GM21360 (cell line): ENCODE measurements around the gene PTGES.
"Not testable (repeated sequence)": the region's sequence is repeated elsewhere in the genome, so short reads cannot be mapped to it uniquely, and the experiment has no call there.

Experiments used
- ATAC-seq: cut with Tn5 transposase; IDR thresholded peaks from one replicate; pipeline ENCODE4 v1.9.1; 2021; ENCODE audit warnings: mild to moderate bottlenecking, moderate library complexity; ENCODE audit not compliant: unreplicated experiment

Gene PTGES

GRCh38 chr9:129749052-129749451, 3.8 kb downstream of the PTGES start:
- not testable (repeated sequence) for ATAC-seq

DNA sequence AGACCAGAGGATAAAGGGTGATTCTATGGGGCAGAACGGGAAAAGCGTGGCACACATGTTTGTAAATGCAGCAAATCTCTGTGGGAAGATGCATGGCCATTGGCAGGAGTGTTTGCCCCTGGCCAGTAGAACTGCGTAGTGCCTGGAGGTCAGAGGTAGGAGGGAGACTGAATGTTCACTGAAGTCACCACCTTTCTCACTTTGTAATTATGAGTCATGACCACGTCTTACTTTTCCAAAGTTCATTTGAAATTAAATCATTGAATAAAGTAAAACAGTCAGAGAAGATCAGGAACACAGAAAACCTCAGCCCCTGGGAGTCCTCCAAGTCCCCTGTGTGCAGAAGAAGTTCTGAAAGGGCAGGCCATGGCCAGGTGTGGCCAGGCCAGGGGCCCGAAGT, 4.6 kb downstream of the PTGES start:
- ATAC-seq = no peak

GRCh38 chr9:129746092-129746777, 6.6 kb downstream of the PTGES start:
- no peak for ATAC-seq

- ATAC-seq = no peak
Observed at GRCh38 chr9:129745200-129745599, 7.6 kb downstream of the PTGES start.

DNA sequence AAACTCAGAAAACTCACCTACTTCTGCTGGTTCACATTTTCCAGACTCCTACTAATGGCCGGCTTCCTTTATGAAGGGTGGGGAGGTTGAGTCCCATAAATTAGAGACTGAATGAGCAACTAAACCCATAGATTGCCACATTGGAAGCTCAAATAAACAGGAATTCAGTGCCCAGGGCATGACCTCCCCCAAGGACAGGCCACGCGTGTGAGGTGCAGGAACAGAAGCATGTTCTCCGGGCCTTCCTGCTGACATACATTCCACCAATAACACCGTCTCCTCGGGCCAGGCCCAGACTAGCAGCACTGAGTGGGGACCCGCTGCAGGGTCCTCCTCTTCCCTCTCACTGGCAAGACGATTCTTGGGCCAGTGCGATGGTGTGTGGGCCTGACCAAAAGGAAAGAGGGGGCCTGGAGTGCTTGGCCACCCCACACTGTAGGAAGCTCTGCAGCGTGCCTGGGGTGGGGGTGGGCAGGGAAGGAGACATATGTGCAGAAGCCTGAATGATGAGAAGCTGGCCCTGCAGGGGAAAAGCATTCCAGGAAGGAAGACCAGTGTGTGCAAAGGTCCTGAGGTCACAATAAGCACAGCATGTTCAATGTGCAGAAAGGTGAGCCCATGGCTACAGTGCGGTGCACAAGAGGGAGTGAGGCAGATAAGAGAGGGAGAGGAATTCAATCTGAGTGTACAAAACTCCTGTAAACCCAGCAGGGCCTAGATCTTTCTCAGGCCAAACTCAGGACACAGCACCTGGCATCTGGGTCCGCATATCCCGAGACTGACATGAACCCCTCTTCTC, 12.0 kb downstream of the PTGES start:
- ATAC-seq = no peak

DNA sequence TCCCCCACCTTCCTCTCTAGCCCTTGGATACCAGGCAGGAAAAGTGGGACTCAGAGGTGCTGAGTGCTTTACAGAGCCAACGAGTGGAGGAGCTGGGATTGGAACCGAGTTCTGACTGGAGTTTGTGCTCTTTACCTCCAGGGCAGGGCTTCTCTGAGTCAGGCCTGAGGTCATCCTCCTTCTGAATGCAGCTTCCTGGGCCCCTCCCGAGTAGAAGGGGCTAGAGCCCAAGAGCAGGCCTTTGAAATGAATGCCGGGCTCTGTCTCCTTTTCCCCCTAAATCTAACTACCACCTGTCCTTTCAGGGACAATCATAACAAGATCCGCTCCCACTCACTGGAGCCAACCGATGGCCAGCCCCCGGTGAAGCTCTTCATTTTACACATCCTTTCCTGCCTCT, 12.7 kb downstream of the PTGES start:
- ATAC-seq = no peak

GRCh38 chr9:129739432-129739831, 13.4 kb downstream of the PTGES start:
- no peak for ATAC-seq

DNA sequence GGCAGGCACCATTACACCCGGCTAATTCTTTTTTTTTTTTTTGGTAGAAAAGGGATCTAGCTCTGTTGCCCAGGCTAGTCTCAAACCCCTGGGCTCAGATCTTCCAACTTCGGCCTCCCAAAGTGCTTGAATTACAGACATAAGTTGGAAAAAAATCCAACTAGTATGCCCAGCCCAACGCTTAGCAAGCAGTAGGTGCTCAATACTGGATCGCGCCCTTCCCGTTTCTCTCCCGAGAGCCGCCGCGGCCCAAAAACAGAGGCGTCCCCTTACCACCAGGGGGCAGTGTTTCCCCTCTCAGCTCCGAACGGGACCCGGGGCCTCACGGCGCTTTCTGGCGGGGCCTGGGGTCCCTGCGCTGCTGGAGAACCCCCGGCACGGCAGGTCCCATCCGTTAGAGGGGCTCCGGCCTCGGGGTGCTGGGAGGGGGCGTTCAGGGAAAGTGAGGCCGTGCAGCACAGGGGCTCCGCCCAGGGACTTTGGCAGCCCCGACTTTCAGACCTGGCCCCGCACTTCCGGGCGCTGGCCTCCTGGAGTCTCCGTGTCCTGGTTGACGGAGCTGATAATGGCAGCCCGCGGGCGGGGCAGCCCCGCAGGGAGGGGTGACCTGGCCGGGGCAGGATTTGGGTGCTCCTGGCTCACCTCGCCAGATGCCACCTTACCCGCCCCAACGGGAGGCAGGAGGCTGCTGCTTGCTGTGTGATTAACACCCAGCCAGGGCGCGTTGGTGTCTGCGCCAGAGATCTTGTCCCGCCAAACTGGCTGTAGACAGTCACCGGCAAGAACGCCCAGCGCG, 15.2 kb downstream of the PTGES start:
- ATAC-seq = peak; percentile 63

DNA sequence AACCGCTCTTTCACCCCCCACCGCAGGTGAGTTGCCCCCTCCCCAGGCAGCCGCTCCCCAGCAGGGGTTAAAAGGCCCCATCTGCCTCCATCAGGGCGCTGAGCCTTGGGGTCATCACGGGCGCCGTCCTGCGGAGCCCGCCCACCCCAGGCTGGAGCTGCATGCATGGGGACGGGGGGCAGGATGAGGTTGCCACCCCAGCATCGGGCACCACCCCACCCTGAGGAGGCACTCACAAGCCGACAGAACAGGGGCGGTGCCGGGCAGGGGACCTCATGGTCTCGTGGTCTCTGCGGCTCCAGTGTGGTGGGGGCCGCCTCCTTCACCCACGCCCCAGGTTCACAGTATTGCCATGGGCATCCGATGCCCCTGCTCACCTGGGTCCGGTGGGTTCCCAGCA, 16.5 kb downstream of the PTGES start:
- ATAC-seq = no peak

- ATAC-seq = no peak
Observed at GRCh38 chr9:129735546-129735945, 17.3 kb downstream of the PTGES start.

- ATAC-seq = no peak
Observed at GRCh38 chr9:129733632-129733953, 19.2 kb downstream of the PTGES start.

DNA sequence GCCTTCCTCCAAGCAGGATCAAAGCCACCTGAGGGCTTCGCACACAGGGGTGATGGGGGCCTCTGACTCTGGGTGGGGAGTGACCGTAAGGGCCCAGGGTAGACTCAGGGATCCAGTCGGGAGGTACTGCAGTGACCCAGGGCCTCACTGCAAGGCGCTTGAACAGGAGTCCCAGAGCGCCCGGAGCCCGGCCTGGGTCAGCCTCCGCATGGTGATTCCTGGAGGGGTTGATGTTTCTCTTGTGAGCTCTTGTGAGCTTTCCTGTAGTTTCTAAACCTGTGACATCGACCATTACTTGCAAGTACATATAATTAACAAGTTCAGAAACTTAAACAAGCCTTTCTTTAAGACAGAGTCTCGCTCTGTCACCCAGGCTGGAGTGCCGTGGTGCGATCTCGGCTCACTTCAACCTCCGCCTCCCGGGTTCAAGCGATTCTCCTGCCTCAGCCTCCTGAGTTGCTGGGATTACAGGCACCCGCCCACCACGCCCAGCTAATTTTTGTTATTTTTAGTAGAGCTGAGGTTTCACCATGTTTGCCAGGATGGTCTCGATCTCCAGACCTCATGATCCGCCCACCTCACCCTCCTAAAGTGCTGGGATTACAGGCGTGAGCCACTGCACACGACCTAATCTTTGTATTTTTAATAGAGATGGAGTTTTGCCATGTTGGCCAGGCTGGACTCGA, 19.8 kb downstream of the PTGES start:
- ATAC-seq = no peak

DNA sequence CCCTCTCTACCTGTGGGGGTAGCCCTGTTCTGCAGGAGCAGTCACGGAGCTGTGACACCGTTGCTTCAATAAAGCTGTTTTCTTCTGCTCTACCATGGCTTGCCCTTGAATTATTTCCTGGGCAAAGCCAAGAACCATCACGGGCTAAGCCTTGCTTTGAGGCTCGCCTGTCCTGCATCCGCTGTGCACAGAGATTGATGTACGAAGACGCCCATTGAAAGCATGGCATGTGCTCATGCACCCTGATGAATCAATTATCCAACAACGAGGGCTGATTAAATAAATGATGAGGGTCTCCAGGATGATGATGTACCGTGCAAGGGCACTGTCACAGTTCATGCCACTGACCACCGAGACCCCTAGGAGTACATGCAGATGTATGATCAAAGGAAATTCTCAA, 20.7 kb downstream of the PTGES start:
- ATAC-seq = no peak

DNA sequence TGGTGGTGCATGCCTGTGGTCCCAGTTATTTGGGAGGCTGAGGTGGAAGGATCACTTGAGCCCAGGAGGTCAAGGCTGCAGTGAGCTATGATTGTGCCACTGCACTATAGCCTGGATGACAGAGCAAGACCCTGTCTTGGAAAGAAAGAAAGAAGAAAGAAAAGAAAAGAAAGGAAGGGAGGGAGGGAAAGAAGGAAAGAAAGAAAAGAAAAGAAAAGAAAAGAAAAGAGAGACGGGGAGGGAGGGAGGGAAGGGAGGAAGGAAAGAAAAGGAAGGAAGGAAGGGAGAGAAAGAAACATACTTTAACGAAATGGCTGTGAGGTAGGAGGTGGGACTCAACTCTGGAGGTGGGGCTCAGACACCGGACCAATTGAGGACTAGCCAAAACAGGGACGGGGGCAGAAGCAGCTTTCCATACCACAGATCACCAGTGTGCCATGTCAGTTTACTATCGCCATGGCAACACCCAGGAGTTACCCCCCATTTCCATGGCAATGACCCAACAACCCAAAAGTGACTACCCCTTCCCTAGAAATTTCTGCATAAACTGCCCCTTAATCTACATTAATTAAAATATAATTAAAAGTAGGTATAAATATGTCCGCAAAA, 21.3 kb downstream of the PTGES start:
- ATAC-seq = no peak

DNA sequence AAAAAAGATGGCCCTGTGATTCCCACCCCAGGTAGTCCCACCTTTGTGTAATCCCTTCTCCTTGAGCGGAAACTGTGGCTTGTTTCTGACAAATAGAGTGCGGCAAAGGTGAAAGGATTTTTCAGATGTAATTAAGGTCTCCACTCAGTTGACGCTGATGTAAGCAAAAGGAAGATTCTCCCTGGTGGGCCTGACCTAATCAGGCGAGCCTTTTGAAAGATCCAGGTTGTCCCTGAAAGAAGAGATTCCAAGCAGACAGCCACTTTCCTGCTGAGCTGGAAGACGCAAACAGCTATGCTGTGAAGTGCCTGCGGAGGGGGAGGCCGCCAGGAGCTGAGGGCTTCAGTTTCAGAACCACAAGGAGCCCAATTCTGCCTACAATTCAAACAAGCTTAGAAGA, 24.1 kb downstream of the PTGES start:
- no peak for ATAC-seq

DNA sequence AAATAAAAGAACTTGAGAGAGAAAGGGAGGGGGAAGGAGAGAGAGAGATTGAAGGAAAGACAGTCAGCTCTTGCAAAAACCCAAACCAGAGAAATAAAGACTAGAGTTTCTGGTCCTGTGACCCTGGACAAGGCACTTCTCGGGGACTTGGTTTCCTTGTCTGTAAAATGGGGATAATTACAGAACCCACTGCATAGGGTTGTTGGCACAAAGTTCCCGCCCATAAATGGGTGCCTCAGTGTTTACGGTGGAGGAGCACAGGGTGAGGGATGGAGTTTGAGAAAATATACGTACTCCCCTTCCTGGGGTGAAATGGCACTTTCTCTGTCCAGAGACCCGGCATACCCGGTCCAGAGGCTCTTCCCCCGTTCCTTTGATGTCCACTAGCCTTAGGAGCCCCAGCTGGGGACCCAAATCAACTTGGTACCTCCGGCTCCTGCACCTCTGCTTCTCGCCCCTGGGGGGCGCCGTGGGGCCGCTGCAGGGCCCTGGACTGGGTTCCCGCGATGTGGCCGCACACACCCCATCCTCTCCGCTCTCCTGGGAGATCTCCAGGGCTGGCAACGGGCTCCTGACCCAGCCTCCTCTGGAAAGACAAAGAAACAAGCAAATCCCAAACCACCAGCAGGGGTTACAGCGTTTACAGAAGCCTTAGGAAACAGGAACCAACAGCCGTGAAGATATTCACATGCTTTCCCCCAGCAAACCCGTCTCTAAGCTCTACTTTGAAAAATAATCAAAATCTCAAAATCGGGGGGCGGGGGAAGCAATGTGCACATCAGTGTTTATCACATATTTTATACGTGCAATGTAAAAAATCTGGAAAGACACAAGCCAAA, 26.3 kb downstream of the PTGES start:
- no peak for ATAC-seq

GRCh38 chr9:129725795-129726251, 27.0 kb downstream of the PTGES start:
- ATAC-seq = no peak

DNA sequence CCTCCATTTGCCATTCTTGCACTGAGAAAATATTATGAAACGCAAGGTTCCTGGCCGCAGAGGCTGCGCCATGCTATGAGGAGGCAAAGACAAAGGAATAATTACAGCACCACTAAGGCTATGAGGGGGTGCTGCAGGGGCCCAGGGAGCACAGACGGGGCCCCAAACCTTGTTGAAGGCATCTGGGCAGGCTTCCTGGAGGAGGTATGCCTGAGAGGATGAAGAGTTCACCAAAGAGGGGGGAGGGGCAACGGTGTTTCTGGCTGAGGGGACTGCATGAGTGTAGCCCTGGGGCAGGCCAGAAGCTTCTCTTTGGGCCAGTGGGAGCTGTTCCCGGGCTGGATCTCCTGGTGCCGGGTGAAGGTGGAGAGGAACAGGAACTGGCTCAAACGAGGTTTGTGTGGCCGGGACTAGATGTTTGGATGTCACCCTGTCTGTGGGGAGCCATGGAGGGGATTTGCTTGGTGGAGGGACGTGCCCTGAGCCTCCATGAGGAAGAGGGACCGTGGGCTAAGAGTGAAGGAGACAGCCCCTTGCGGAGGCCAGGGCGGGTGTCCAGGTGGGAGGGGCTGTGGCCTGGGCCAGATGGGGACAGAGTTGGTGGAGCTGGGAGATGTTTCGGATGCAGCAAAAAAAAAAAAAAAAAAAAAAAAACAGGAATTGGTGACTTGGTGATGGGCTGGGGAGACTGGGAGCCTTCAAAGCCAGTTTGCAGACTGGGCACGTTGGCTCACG, 28.2 kb downstream of the PTGES start:
- no peak for ATAC-seq

DNA sequence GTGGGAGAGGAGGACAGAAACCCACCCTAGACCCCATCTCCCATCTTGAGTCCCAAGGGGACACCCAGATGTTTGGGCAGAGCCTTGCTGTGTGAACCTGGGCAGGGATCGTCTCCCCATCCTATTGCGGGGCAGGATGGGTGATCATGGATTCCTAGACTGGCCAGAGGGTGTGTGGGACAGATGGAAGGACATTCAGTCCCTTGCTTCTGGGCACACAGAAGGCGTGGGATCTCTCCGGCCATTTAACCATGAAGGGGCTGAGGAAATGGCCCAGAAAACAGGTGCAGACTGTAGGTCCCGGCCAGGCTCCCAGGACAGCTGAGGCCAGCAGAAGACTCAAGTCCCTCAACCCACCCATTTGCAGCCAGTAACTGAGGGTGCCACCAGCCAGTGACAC, 29.9 kb downstream of the PTGES start:
- ATAC-seq = no peak
